ENCODE measurements around the gene AFP.

GRCh38 chr4:73438048-73438447 is 2.0 kb downstream of the AFP start:
- TF ChIP-seq CTCF (conservative IDR thresholded peaks at IDR 0.05; ENCODE audit: low read length), result no peak
- no peak for TF ChIP-seq EZH2phosphoT487 (IDR thresholded peaks at IDR 0.05; ENCODE audit: borderline replicate concordance, low read depth, low read length)

Data from OCI-LY7 (cell line).